GM12878 (cell line): ENCODE measurements around the gene FKBP4. TPM values are rescaled to one million over a fixed set of nuclear protein-coding genes. Genes with fewer than 3 reads are reported as not detected.

Experiments used
- ATAC-seq: fragments of 200-7000 bp; cut with Tn5 transposase; 3 replicates; pipeline ENCODE4 v1.9.1; 2020; ENCODE audit warnings: mild to moderate bottlenecking, moderate library complexity
- BruUV-seq: library from RNA; stranded (reverse); fragments of 400-500 nt; replicated peaks from 2 replicates; lab custom pipeline; 2021; lab: Mats Ljungman, UMichigan
- CTCF ChIA-PET: fragments of 300-600 bp; sonication (Branson Sonifier 250); formaldehyde crosslinking; extraction: SDS; loops from one replicate; lab custom pipeline; 2021; ENCODE audit warnings: inconsistent platforms; lab: Yijun Ruan, JAX
- POLR2A ChIA-PET: fragments of 350-600 bp; formaldehyde crosslinking; extraction: SDS; loops from one replicate; lab custom pipeline; 2021; ENCODE audit warnings: inconsistent platforms; lab: Charles Lee
- RAD21 ChIA-PET: fragments of 300-600 bp; sonication (Branson Sonifier 250); formaldehyde crosslinking; loops from one replicate; lab custom pipeline; 2023; ENCODE audit warnings: antibody characterized with exemption; ENCODE audit not compliant: unreplicated experiment; lab: Charles Lee
- SMC1A ChIA-PET: fragments of 300-600 bp; sonication (Branson Sonifier 250); formaldehyde crosslinking; loops from one replicate; lab custom pipeline; 2023; ENCODE audit not compliant: unreplicated experiment, uncharacterized antibody; lab: Charles Lee
- DNase-seq: peaks from one replicate; pipeline ENCODE4 v3.0.0-alpha.2; 2011; ENCODE audit warnings: low read depth, low spot score
- FAIRE-seq: peaks from 3 replicates; lab custom pipeline; 2011; peaks lifted over from hg19 to GRCh38; lab: Jason Lieb, UNC
- H2AFZ ChIP-seq: 2 replicates; pipeline ENCODE4 v1.6.0; 2011; ENCODE audit warnings: low read depth, low read length, control low read depth; ENCODE audit not compliant: control insufficient read depth
- H3K27ac ChIP-seq: 2 replicates; pipeline ENCODE4 v1.5.1; 2011; ENCODE audit warnings: control low read depth; ENCODE audit not compliant: control insufficient read depth, insufficient read depth
- H3K27me3 ChIP-seq, 2 experiments: replicated peaks in 1 of 2; 2 replicates each; pipeline versions ENCODE4 v1.6.0 to v1.6.1; 2011; ENCODE audit warnings: low read length in 1 of 2; ENCODE audit not compliant: control insufficient read depth in 2 of 2, insufficient read depth in 2 of 2
- H3K36me3 ChIP-seq, 2 experiments: 2 replicates each; pipeline ENCODE4 v1.5.1; 2011; ENCODE audit warnings: low read length in 1 of 2; ENCODE audit not compliant: control insufficient read depth in 2 of 2, insufficient read depth in 2 of 2
- H3K4me1 ChIP-seq: 2 replicates; pipeline ENCODE4 v1.6.1; 2011; ENCODE audit warnings: mild to moderate bottlenecking, low read length, moderate library complexity, mixed read lengths; ENCODE audit not compliant: control insufficient read depth, insufficient read depth
- H3K4me2 ChIP-seq: 2 replicates; pipeline ENCODE4 v1.6.0; 2011; ENCODE audit warnings: control low read depth; ENCODE audit not compliant: control insufficient read depth, insufficient read depth
- H3K4me3 ChIP-seq: fragments of 200-600 bp; sonication (generic); 2 replicates; pipeline ENCODE4 v1.5.1; 2016
- H3K79me2 ChIP-seq: 2 replicates; pipeline ENCODE4 v1.6.0; 2011; ENCODE audit warnings: low read length; ENCODE audit not compliant: control insufficient read depth, insufficient read depth
- H3K9ac ChIP-seq: 2 replicates; pipeline ENCODE4 v1.8.0; 2011; ENCODE audit warnings: low read length, control low read depth, mixed read lengths; ENCODE audit not compliant: control insufficient read depth, insufficient read depth
- H3K9me3 ChIP-seq: replicated peaks from 3 replicates; pipeline ENCODE4 v1.5.1; 2011; ENCODE audit warnings: mild to moderate bottlenecking, low read length; ENCODE audit not compliant: control insufficient read depth, insufficient read depth
- H4K20me1 ChIP-seq: 2 replicates; pipeline ENCODE4 v1.6.0; 2011; ENCODE audit not compliant: control insufficient read depth, insufficient read depth
- ASH2L ChIP-seq: fragments of 300-600, 200-600 bp; sonication (generic); IDR thresholded peaks from 2 replicates; pipeline ENCODE4 v1.6.1; 2017; ENCODE audit warnings: low read depth, mild to moderate bottlenecking, borderline replicate concordance
- ATF3 ChIP-seq: IDR thresholded peaks from 2 replicates; pipeline ENCODE4 v1.6.1; 2011; ENCODE audit warnings: low read depth, mild to moderate bottlenecking, low read length, moderate library complexity, borderline replicate concordance; ENCODE audit errors: extremely low read depth
- EGR1 ChIP-seq, 2 experiments: IDR thresholded peaks; 1 replicate in 1 of 2; 2 replicates in 1 of 2; pipeline ENCODE4 v1.6.1; 2011 to 2012; ENCODE audit warnings: low read depth in 2 of 2, low read length in 2 of 2, borderline replicate concordance in 1 of 2, mild to moderate bottlenecking in 1 of 2, moderate library complexity in 1 of 2
- EP300 ChIP-seq, 2 experiments: fragments of 150-350 bp in 1 of 2; IDR thresholded peaks; 2 replicates each; pipeline ENCODE4 v1.6.1; 2011 to 2012; ENCODE audit warnings: low read depth in 2 of 2, low read length in 2 of 2, borderline replicate concordance in 1 of 2, improper control_type of control experiment in 1 of 2, inconsistent platforms in 1 of 2; ENCODE audit not compliant: control insufficient read depth in 1 of 2
- MAX ChIP-seq: IDR thresholded peaks from 2 replicates; pipeline ENCODE4 v1.6.1; 2012; ENCODE audit warnings: low read depth, low read length, improper control_type of control experiment
- MLLT1 ChIP-seq: fragments of 450-650 bp; IDR thresholded peaks from 2 replicates; pipeline ENCODE4 v1.6.1; 2016; ENCODE audit warnings: mild to moderate bottlenecking
- NFYB ChIP-seq: IDR thresholded peaks from 2 replicates; pipeline ENCODE4 v1.6.1; 2011; ENCODE audit warnings: low read depth, mild to moderate bottlenecking, low read length, improper control_type of control experiment, moderate library complexity; ENCODE audit not compliant: insufficient read depth
- NR2C1 ChIP-seq: fragments of 450-650 bp; IDR thresholded peaks from 2 replicates; pipeline ENCODE4 v1.6.1; 2017; ENCODE audit warnings: antibody characterized with exemption, mild to moderate bottlenecking, moderate library complexity
- SMC3 ChIP-seq: IDR thresholded peaks from 2 replicates; pipeline ENCODE4 v1.6.1; 2011; ENCODE audit warnings: low read length, improper control_type of control experiment, borderline replicate concordance
- ZBTB40 ChIP-seq: fragments of 450-650 bp; IDR thresholded peaks from 2 replicates; pipeline ENCODE4 v1.6.1; 2016; ENCODE audit warnings: mild to moderate bottlenecking, moderate library complexity, borderline replicate concordance
- WGBS: methylation state at CpG from one replicate; pipeline ENCODE4 v1.1.6; 2016; ENCODE audit warnings: low lambda C conversion rate; ENCODE audit not compliant: insufficient replicate concordance, insufficient coverage; ENCODE audit errors: missing lambda C conversion rate; 5-methylcytosine and 5-hydroxymethylcytosine counted together
- in situ Hi-C: fragments of 300-500 bp; cut with MboI; formaldehyde crosslinking; loops from 9 replicates; pipeline ENCODE4 v1.14.3; 2018; ENCODE audit warnings: mixed read lengths
- intact Hi-C: fragments of 100-400 bp; cut with micrococcal nuclease; formaldehyde crosslinking; loops from one replicate; pipeline ENCODE4 v1.14.2; 2022; ENCODE audit not compliant: unreplicated experiment
- polyA plus RNA-seq, 11 experiments: library from polyadenylated mRNA; depleted of rRNA in 4 of 11; unstranded in 6 of 11; stranded (reverse) in 5 of 11; fragments of >200 nt; fragmentation: Nextera tagmentation in 4 of 11; fragmentation: Illumina TruSeq in 1 of 11; extraction: Ambion mirVana in 4 of 11; extraction: Trizol in 1 of 11; gene quantifications; 1 replicate in 1 of 11; 2 replicates in 10 of 11; pipeline versions ENCODE4 v1.2.1 to v1.2.3, GENCODE V29; 2011 to 2016; ENCODE audit warnings: inconsistent platforms in 2 of 11, missing spikeins in 2 of 11, low read depth in 1 of 11
- total RNA-seq, 4 experiments: library from RNA; depleted of rRNA in 3 of 4; stranded (reverse); fragments of >200 nt in 3 of 4; fragmentation: Illumina TruSeq in 1 of 4; extraction: Trizol in 1 of 4; gene quantifications; 2 replicates each; pipeline versions ENCODE4 v1.2.1 to v1.2.3, GENCODE V29; 2013 to 2021

The FKBP4 gene
- total and polyA plus RNA-seq, 10 of the 15 experiments (the other 5 are each of a cell fraction or from before 2014, with no cell fraction given): 8.9 to 90.0 (median 45.4) TPM

GRCh38 chr12:2756756-2757155 lies 38.0 kb upstream of the FKBP4 start:
- no peak for FAIRE-seq
- H3K9ac ChIP-seq: no peak overlapping the region
- WGBS: 19% methylated on average over 3 of the region's 5 CpGs
- no peak overlapping the region for H3K27ac ChIP-seq
- H4K20me1 ChIP-seq: no peaks in the 10 kb centered on the region; the same call in 1 of the 2 replicates
- ChIA-PET CTCF (no interaction called here), POLR2A (no interaction called here), SMC1A (no interaction called here), RAD21 (no interaction called here)
- no peaks in the 10 kb centered on the region; the same call in 2 of the 3 replicates for H3K9me3 ChIP-seq
- H3K4me3 ChIP-seq: no peak overlapping the region
- intact Hi-C loops (no loop called here), in situ Hi-C loops (no loop called here)
- no peak for ATAC-seq
- H2AFZ ChIP-seq: no peak overlapping the region
- H3K79me2 ChIP-seq: no peaks in the 10 kb centered on the region
- TF ChIP-seq NR2C1 (no peak), MLLT1 (no peak)
- no peaks in the 10 kb centered on the region; a peak in 1 of 4 replicates for H3K27me3 ChIP-seq
- no peaks in the 10 kb centered on the region for H3K36me3 ChIP-seq
- DNase-seq: no peak
- no peaks in the 10 kb centered on the region for H3K4me1 ChIP-seq
- H3K4me2 ChIP-seq: no peak overlapping the region
- BruUV-seq: no TSS peak

- H3K4me3 ChIP-seq: no peak overlapping the region
- no peak for FAIRE-seq
- DNase-seq: no peak
- no peaks in the 10 kb centered on the region; the same call in 1 of the 2 replicates for H4K20me1 ChIP-seq
- H2AFZ ChIP-seq: no peak overlapping the region
- ChIA-PET RAD21 (no interaction called here), CTCF (no interaction called here), SMC1A (no interaction called here), POLR2A (no interaction called here)
- no peak overlapping the region for H3K9ac ChIP-seq
- H3K79me2 ChIP-seq: no peaks in the 10 kb centered on the region
- intact Hi-C loops (no loop called here), in situ Hi-C loops (no loop called here)
- H3K4me1 ChIP-seq: no peaks in the 10 kb centered on the region
- BruUV-seq: no TSS peak
- H3K27me3 ChIP-seq: no peaks in the 10 kb centered on the region; a peak in 1 of 4 replicates
- no peak overlapping the region for H3K4me2 ChIP-seq
- H3K27ac ChIP-seq: no peak overlapping the region
- WGBS: 12% methylated on average over 4 of the region's 4 CpGs
- H3K36me3 ChIP-seq: no peaks in the 10 kb centered on the region
- H3K9me3 ChIP-seq: no peaks in the 10 kb centered on the region
- ATAC-seq: no peak
- TF ChIP-seq MAX (no peak), ASH2L (no peak), ATF3 (no peak), ZBTB40 (no peak), NR2C1 (no peak), EGR1 (IDR thresholded peaks at IDR 0.05; ENCODE audit: borderline replicate concordance in 1 of 2, low read depth in 2 of 2, low read length in 2 of 2) (no peak), EP300 (IDR thresholded peaks at IDR 0.05; ENCODE audit: borderline replicate concordance in 1 of 2, control insufficient read depth in 1 of 2, low read depth in 2 of 2, low read length in 2 of 2) (no peak), NFYB (no peak), SMC3 (no peak)
Observed at GRCh38 chr12:2759733-2760132, 35.0 kb upstream of the FKBP4 start.
